GM19025 (cell line): Measurements from ENCODE around the gene RELL2.
A peak's percentile ranks its signal among the peaks of the same experiment; 100 is the strongest.
"Not testable (repeated sequence)": the region's sequence is repeated elsewhere in the genome, so short reads cannot be mapped to it uniquely, and the experiment has no call there.

Experiments used
- ATAC-seq: cut with Tn5 transposase; IDR thresholded peaks from one replicate; pipeline ENCODE4 v1.9.1; 2021; ENCODE audit warnings: mild to moderate bottlenecking, low read depth, moderate library complexity; ENCODE audit not compliant: unreplicated experiment

RELL2 gene

GRCh38 chr5:141636413-141637122 is at the start of gene RELL2, which contains the start of gene HDAC3:
TSS of gene RELL2 (plus strand) at chr5:141636997. CDS start at chr5:141638226, 1,229 bp downstream.
TSS of gene HDAC3 (minus strand) at chr5:141636849. CDS start at chr5:141636790, 59 bp downstream.
- peak; percentile 73 for ATAC-seq

- no peak for ATAC-seq
Observed at GRCh38 chr5:141590127-141590526, 46.7 kb upstream of the RELL2 start.

GRCh38 chr5:141596867-141597266 is 39.9 kb upstream of the RELL2 start:
- ATAC-seq, result no peak

GRCh38 chr5:141597394-141597793 is 39.4 kb upstream of the RELL2 start:
- no peak for ATAC-seq

- ATAC-seq, result no peak
Observed at GRCh38 chr5:141597814-141598213, 39.0 kb upstream of the RELL2 start.

- ATAC-seq, result no peak
Observed at GRCh38 chr5:141598391-141599345, 38.1 kb upstream of the RELL2 start.

- no peak for ATAC-seq
Observed at GRCh38 chr5:141602606-141603005, 34.2 kb upstream of the RELL2 start.

- ATAC-seq, result no peak
Observed at GRCh38 chr5:141603923-141604717, 32.7 kb upstream of the RELL2 start.

GRCh38 chr5:141605523-141606277 is 31.1 kb upstream of the RELL2 start:
- peak; percentile 97 for ATAC-seq

GRCh38 chr5:141608046-141608445 is 28.8 kb upstream of the RELL2 start:
- ATAC-seq, result no peak

GRCh38 chr5:141608557-141608956 is 28.2 kb upstream of the RELL2 start:
- no peak for ATAC-seq

GRCh38 chr5:141609044-141609443 is 27.8 kb upstream of the RELL2 start:
- ATAC-seq, result no peak

GRCh38 chr5:141609921-141610320 is 26.9 kb upstream of the RELL2 start:
- not testable (repeated sequence) for ATAC-seq

- ATAC-seq, result no peak
Observed at GRCh38 chr5:141611289-141611688, 25.5 kb upstream of the RELL2 start.

- no peak for ATAC-seq
Observed at GRCh38 chr5:141613344-141613743, 23.5 kb upstream of the RELL2 start.

GRCh38 chr5:141615991-141616720 is 20.6 kb upstream of the RELL2 start:
- ATAC-seq, result no peak

GRCh38 chr5:141617128-141617527 is 19.7 kb upstream of the RELL2 start:
- no peak for ATAC-seq

- no peak for ATAC-seq
Observed at GRCh38 chr5:141617682-141618029, 19.1 kb upstream of the RELL2 start.
